HG02852 (cell line): ENCODE results near the gene CEP63.

Experiments used
- ATAC-seq: cut with Tn5 transposase; IDR thresholded peaks from one replicate; pipeline ENCODE4 v1.9.1; 2021; ENCODE audit warnings: mild to moderate bottlenecking, moderate library complexity; ENCODE audit not compliant: unreplicated experiment

Gene CEP63

GRCh38 chr3:134466331-134466730 is 19.5 kb upstream of the CEP63 start:
- ATAC-seq: no peak

GRCh38 chr3:134468519-134468918 is 17.3 kb upstream of the CEP63 start:
- no peak for ATAC-seq

GRCh38 chr3:134471521-134472193 is 14.2 kb upstream of the CEP63 start:
- no peak for ATAC-seq

GRCh38 chr3:134472831-134473230 is 13.0 kb upstream of the CEP63 start:
- ATAC-seq: no peak

- no peak for ATAC-seq
Measured at GRCh38 chr3:134473868-134474546, 11.8 kb upstream of the CEP63 start.

GRCh38 chr3:134474956-134475355 is 10.9 kb upstream of the CEP63 start:
- ATAC-seq: no peak

GRCh38 chr3:134476306-134476705 is 9.6 kb upstream of the CEP63 start:
- no peak for ATAC-seq

- ATAC-seq: no peak
Measured at GRCh38 chr3:134477002-134477401, 8.9 kb upstream of the CEP63 start.

GRCh38 chr3:134477938-134478337 is 7.9 kb upstream of the CEP63 start:
- no peak for ATAC-seq

- ATAC-seq: no peak
Measured at GRCh38 chr3:134480546-134480945, 5.3 kb upstream of the CEP63 start.

- no peak for ATAC-seq
Measured at GRCh38 chr3:134481166-134481565, 4.7 kb upstream of the CEP63 start.

GRCh38 chr3:134482622-134483021 is 3.2 kb upstream of the CEP63 start:
- ATAC-seq: no peak

- no peak for ATAC-seq
Measured at GRCh38 chr3:134483195-134483900, 2.5 kb upstream of the CEP63 start.

GRCh38 chr3:134485075-134485717 is 661 bp upstream of the CEP63 start:
- peak; percentile 14 for ATAC-seq

GRCh38 chr3:134486577-134487041 is 752 bp downstream of the CEP63 start:
- ATAC-seq: peak; percentile 14

GRCh38 chr3:134487406-134487805 is 1.5 kb downstream of the CEP63 start:
- ATAC-seq: no peak

GRCh38 chr3:134494495-134494894 is 8.6 kb downstream of the CEP63 start:
- no peak for ATAC-seq

- no peak for ATAC-seq
Measured at GRCh38 chr3:134495980-134496379, 10.1 kb downstream of the CEP63 start.

- peak; percentile 55 for ATAC-seq
Measured at GRCh38 chr3:134496471-134497071, 10.7 kb downstream of the CEP63 start.

GRCh38 chr3:134503266-134503665 is 17.4 kb downstream of the CEP63 start:
- ATAC-seq: no peak

GRCh38 chr3:134504132-134504531 is 18.3 kb downstream of the CEP63 start:
- ATAC-seq: no peak
